GM23338 (cell line): ENCODE results near the gene AK4. TPM values are rescaled to one million over a fixed set of nuclear protein-coding genes. Genes with fewer than 3 reads are reported as not detected.

ENCODE experiments used
- ATAC-seq: fragments of 200-7000 bp; cut with Tn5 transposase; 3 replicates; pipeline ENCODE4 v1.9.1; 2020
- DNase-seq: peaks from one replicate; pipeline ENCODE4 v3.0.0-alpha.2; 2015; ENCODE audit warnings: low spot score
- H2AFZ ChIP-seq: fragments of 200-600 bp; sonication (generic); 2 replicates; pipeline ENCODE4 v1.8.0; 2016; ENCODE audit warnings: antibody characterized with exemption, mild to moderate bottlenecking, moderate library complexity
- H3F3A ChIP-seq: fragments of 200-600 bp; sonication (generic); replicated peaks from 2 replicates; pipeline ENCODE4 v1.8.0; 2017; ENCODE audit warnings: antibody characterized with exemption, mixed run types, low read depth
- H3K27ac ChIP-seq: fragments of 200-600 bp; sonication (generic); 2 replicates; pipeline ENCODE4 v1.6.1; 2016; ENCODE audit warnings: low read depth
- H3K27me3 ChIP-seq: fragments of 200-600 bp; sonication (generic); 2 replicates; pipeline ENCODE4 v1.8.0; 2016; ENCODE audit warnings: mild to moderate bottlenecking, mixed run types, moderate library complexity; ENCODE audit not compliant: insufficient read depth
- H3K36me3 ChIP-seq: fragments of 200-600 bp; sonication (generic); 2 replicates; pipeline ENCODE4 v1.8.0; 2016; ENCODE audit warnings: mild to moderate bottlenecking; ENCODE audit not compliant: insufficient read depth
- H3K4me1 ChIP-seq: fragments of 200-600 bp; sonication (generic); 2 replicates; pipeline ENCODE4 v1.8.0; 2016; ENCODE audit warnings: mild to moderate bottlenecking, moderate library complexity; ENCODE audit not compliant: insufficient read depth
- H3K4me2 ChIP-seq: fragments of 200-600 bp; sonication (generic); 2 replicates; pipeline ENCODE4 v1.7.1; 2017; ENCODE audit warnings: mixed run types
- H3K4me3 ChIP-seq: fragments of 200-600 bp; sonication (generic); 2 replicates; pipeline ENCODE4 v1.6.1; 2016; ENCODE audit warnings: mixed run types
- H3K79me2 ChIP-seq: fragments of 200-600 bp; sonication (generic); replicated peaks from 2 replicates; pipeline ENCODE4 v1.8.0; 2017; ENCODE audit warnings: mild to moderate bottlenecking; ENCODE audit not compliant: insufficient read depth
- H3K9me2 ChIP-seq: fragments of 200-600 bp; sonication (generic); 2 replicates; pipeline ENCODE4 v1.8.0; 2017; ENCODE audit not compliant: insufficient read depth
- H4K20me1 ChIP-seq: fragments of 200-600 bp; sonication (generic); replicated peaks from 2 replicates; pipeline ENCODE4 v1.8.0; 2017; ENCODE audit warnings: mild to moderate bottlenecking; ENCODE audit not compliant: insufficient read depth
- H3K27ac Mint-ChIP-seq: 2 replicates; pipeline ENCODE4 v1.8.0; 2020; ENCODE audit warnings: inconsistent platforms, mild to moderate bottlenecking, moderate library complexity, mixed read lengths
- H3K27me3 Mint-ChIP-seq: 3 replicates; pipeline ENCODE4 v1.8.0; 2022; ENCODE audit warnings: low read depth, mild to moderate bottlenecking, moderate library complexity, mixed read lengths, inconsistent platforms; ENCODE audit not compliant: insufficient read depth, poor library complexity
- H3K36me3 Mint-ChIP-seq: 3 replicates; pipeline ENCODE4 v1.8.0; 2021; ENCODE audit warnings: low read depth, mild to moderate bottlenecking, inconsistent platforms, moderate library complexity, mixed read lengths
- H3K4me1 Mint-ChIP-seq: 3 replicates; pipeline ENCODE4 v1.8.0; 2020; ENCODE audit warnings: mild to moderate bottlenecking, inconsistent platforms, mixed read lengths
- H3K4me3 Mint-ChIP-seq: 3 replicates; pipeline ENCODE4 v1.8.0; 2021; ENCODE audit warnings: moderate library complexity, mild to moderate bottlenecking, inconsistent platforms, mixed read lengths
- H3K9me3 Mint-ChIP-seq: 3 replicates; pipeline ENCODE4 v1.8.0; 2020; ENCODE audit warnings: moderate library complexity, mild to moderate bottlenecking, inconsistent platforms, mixed read lengths
- ETS1 ChIP-seq: IDR thresholded peaks from 2 replicates; pipeline ENCODE4 v1.6.1; 2016; ENCODE audit warnings: antibody characterized with exemption
- EZH2phosphoT487 ChIP-seq: fragments of 200-600 bp; sonication (generic); IDR thresholded peaks from one replicate; pipeline ENCODE4 v1.8.1; 2018; ENCODE audit warnings: antibody characterized with exemption; ENCODE audit not compliant: unreplicated experiment
- JUNB ChIP-seq: IDR thresholded peaks from one replicate; pipeline ENCODE4 v1.6.1; 2016; ENCODE audit warnings: antibody characterized with exemption; ENCODE audit not compliant: unreplicated experiment
- NANOG ChIP-seq: IDR thresholded peaks from 2 replicates; pipeline ENCODE4 v1.6.1; 2016; ENCODE audit warnings: antibody characterized with exemption, borderline replicate concordance
- ZNF331 ChIP-seq: fragments of 250-450 bp; sonication (Bioruptor Pico); IDR thresholded peaks from 2 replicates; pipeline ENCODE4 v1.5.0; 2020; ENCODE audit warnings: low read depth, mild to moderate bottlenecking, moderate library complexity
- polyA plus RNA-seq: library from polyadenylated mRNA; unstranded; fragments of >200 nt; fragmentation: Nextera tagmentation; extraction: Ambion mirVana; gene quantifications from 2 replicates; pipeline ENCODE4 v1.2.1, GENCODE V29; 2016
- total RNA-seq: library from RNA; depleted of rRNA; stranded (reverse); fragments of >200 nt; shearing (Covaris generic); gene quantifications from 2 replicates; pipeline ENCODE4 v1.2.3, GENCODE V29; 2014
- TF ChIP-seq, protein P1 (sequence below), 2 experiments: fragments of 200-600 bp in 1 of 2; sonication (generic) in 1 of 2; conservative IDR thresholded peaks; 2 replicates each; pipeline versions ENCODE4 v1.5.1 to v1.6.1; 2016 to 2017; ENCODE audit warnings: antibody characterized with exemption in 2 of 2, low read depth in 2 of 2, mild to moderate bottlenecking in 2 of 2, moderate library complexity in 1 of 2

The AK4 gene
- total and polyA plus RNA-seq, 2 experiments from 2014 or later: 123 to 127 TPM

DNA sequence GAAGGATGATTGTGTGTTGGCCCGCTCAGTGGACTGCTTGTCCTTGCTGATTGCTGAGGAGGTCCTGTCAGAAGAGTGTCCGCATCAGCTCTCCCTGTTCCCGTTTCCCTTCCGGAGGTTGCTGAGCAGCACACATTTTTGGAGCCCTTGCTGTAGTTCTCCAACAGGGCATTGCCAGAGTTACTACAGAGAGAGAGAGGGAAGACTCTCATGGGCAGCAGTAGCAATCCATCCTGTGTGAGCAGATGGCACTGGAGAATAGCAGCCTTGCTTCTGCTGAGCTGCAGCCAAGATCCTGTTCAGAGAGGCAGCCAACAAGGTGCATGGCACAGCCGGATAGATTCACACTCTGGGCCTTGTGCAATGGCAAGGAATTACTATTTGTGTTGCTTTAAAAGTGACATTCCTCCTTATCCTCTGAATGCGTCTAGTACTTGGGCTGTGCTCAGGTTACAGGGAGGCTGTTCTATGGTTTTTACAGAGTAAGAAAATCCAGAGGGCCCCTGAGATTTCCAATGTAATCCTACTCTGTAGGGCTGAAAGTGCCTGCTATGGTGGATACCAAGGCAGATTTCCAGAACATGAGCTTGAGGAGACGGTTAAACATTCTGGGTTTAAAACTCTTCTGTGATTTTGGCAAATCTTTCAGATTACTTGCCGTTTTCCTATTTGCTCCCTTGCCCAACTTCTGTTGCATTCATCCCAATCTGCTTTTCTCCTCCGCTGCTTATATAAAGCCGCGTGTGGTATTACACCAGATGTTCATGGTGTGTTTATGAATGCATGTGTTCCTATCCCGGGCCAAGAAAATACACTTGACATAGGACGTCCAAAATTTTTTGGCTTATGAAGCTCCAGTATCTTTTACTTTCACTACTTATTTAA lies 27.4 kb downstream of the AK4 start:
- H3K27me3 ChIP-seq: no peaks in the 10 kb centered on the region
- H3K4me2 ChIP-seq: peak overlapping the region; percentile 41
- no peak for TF ChIP-seq NANOG
- TF ChIP-seq, protein P1, sequence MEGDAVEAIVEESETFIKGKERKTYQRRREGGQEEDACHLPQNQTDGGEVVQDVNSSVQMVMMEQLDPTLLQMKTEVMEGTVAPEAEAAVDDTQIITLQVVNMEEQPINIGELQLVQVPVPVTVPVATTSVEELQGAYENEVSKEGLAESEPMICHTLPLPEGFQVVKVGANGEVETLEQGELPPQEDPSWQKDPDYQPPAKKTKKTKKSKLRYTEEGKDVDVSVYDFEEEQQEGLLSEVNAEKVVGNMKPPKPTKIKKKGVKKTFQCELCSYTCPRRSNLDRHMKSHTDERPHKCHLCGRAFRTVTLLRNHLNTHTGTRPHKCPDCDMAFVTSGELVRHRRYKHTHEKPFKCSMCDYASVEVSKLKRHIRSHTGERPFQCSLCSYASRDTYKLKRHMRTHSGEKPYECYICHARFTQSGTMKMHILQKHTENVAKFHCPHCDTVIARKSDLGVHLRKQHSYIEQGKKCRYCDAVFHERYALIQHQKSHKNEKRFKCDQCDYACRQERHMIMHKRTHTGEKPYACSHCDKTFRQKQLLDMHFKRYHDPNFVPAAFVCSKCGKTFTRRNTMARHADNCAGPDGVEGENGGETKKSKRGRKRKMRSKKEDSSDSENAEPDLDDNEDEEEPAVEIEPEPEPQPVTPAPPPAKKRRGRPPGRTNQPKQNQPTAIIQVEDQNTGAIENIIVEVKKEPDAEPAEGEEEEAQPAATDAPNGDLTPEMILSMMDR (conservative IDR thresholded peaks at IDR 0.05; ENCODE audit: low read depth in 2 of 2): no peak
- no peak overlapping the region for H2AFZ ChIP-seq
- no peaks in the 10 kb centered on the region for H3K9me3 Mint-ChIP-seq
- H3K4me1 Mint-ChIP-seq: peaks cover 70% of the 10 kb centered on the region
- no peaks in the 10 kb centered on the region for H3K36me3 ChIP-seq
- H3K4me3 Mint-ChIP-seq: no peak overlapping the region
- H3K36me3 Mint-ChIP-seq: no peaks in the 10 kb centered on the region
- no peak overlapping the region; the same call in 1 of the 2 replicates for H3K27ac ChIP-seq
- H3K4me1 ChIP-seq: peaks cover 57% of the 10 kb centered on the region
- peak; percentile 50 for ATAC-seq
- no peak overlapping the region for H3K4me3 ChIP-seq
- H3K27me3 Mint-ChIP-seq: no peaks in the 10 kb centered on the region
- no peaks in the 10 kb centered on the region for H3F3A ChIP-seq
- H3K79me2 ChIP-seq: peaks cover 99% of the 10 kb centered on the region
- H3K9me2 ChIP-seq: no peaks in the 10 kb centered on the region
- H3K27ac Mint-ChIP-seq: peak overlapping the region; percentile 39
- DNase-seq: peak; percentile 52
- peaks cover 5% of the 10 kb centered on the region; the same call in 1 of the 2 replicates for H4K20me1 ChIP-seq

- no peak overlapping the region for H3K27ac ChIP-seq
- TF ChIP-seq JUNB (no peak), EZH2phosphoT487 (no peak), ZNF331 (CRISPR knock-in tag) (no peak), ETS1 (no peak)
- no peak overlapping the region for H2AFZ ChIP-seq
- H3K27me3 Mint-ChIP-seq: no peaks in the 10 kb centered on the region
- ATAC-seq (no peak), DNase-seq (no peak)
- no peaks in the 10 kb centered on the region for H3K9me2 ChIP-seq
- H3K36me3 Mint-ChIP-seq: no peaks in the 10 kb centered on the region
- peaks cover 5% of the 10 kb centered on the region; the same call in 1 of the 2 replicates for H4K20me1 ChIP-seq
- H3K79me2 ChIP-seq: peaks cover 99% of the 10 kb centered on the region
- no peak overlapping the region for H3K4me3 Mint-ChIP-seq
- peaks cover 57% of the 10 kb centered on the region for H3K4me1 ChIP-seq
- no peaks in the 10 kb centered on the region for H3F3A ChIP-seq
- no peak overlapping the region for H3K27ac Mint-ChIP-seq
- no peaks in the 10 kb centered on the region for H3K9me3 Mint-ChIP-seq
- H3K4me1 Mint-ChIP-seq: peaks cover 66% of the 10 kb centered on the region
- no peaks in the 10 kb centered on the region for H3K36me3 ChIP-seq
- H3K27me3 ChIP-seq: no peaks in the 10 kb centered on the region
- H3K4me2 ChIP-seq: no peak overlapping the region
- no peak overlapping the region for H3K4me3 ChIP-seq
Observed at GRCh38 chr1:65176056-65176450, 28.1 kb downstream of the AK4 start.
